Endothelial cell of umbilical vein (primary cell): ENCODE data around the gene CLIP2. TPM values are rescaled to one million over a fixed set of nuclear protein-coding genes. Genes with fewer than 3 reads are reported as not detected.

Source experiments
- BruUV-seq: library from RNA; stranded (reverse); fragments of 400-500 nt; replicated peaks from 2 replicates; lab custom pipeline; 2021; lab: Mats Ljungman, UMichigan
- CTCF ChIA-PET: fragments of 300-600, 350-600 bp; sonication (Branson Sonifier 250); formaldehyde crosslinking; loops from one replicate; lab custom pipeline; 2021; ENCODE audit warnings: antibody characterized with exemption, inconsistent platforms; lab: Charles Lee
- POLR2A ChIA-PET: fragments of 300-600, 350-600 bp; sonication (Branson Sonifier 250); formaldehyde crosslinking; loops from one replicate; lab custom pipeline; 2021; ENCODE audit warnings: antibody characterized with exemption, inconsistent platforms; lab: Charles Lee
- DNase-seq: peaks from one replicate; pipeline ENCODE4 v3.0.0-alpha.2; 2011; ENCODE audit warnings: low read depth, low spot score
- FAIRE-seq: peaks from 2 replicates; lab custom pipeline; 2011; peaks lifted over from hg19 to GRCh38; lab: Jason Lieb, UNC
- H2AFZ ChIP-seq: 2 replicates; pipeline ENCODE4 v1.6.0; 2012; ENCODE audit warnings: low read depth, low read length, control low read depth, inconsistent platforms
- H3K27ac ChIP-seq: 2 replicates; pipeline ENCODE4 v1.5.1; 2011; ENCODE audit warnings: low read depth, mild to moderate bottlenecking, control low read depth, low read length, moderate library complexity; ENCODE audit not compliant: insufficient read depth
- H3K27me3 ChIP-seq, 2 experiments: 2 replicates each; pipeline versions ENCODE4 v1.6.0 to v1.6.1; 2011; ENCODE audit warnings: low read length in 2 of 2, mixed read lengths in 1 of 2; ENCODE audit not compliant: control insufficient read depth in 2 of 2, insufficient read depth in 2 of 2
- H3K36me3 ChIP-seq, 2 experiments: 2 replicates in 1 of 2; 3 replicates in 1 of 2; pipeline ENCODE4 v1.5.1; 2011; ENCODE audit warnings: low read length in 2 of 2, mild to moderate bottlenecking in 1 of 2, moderate library complexity in 1 of 2; ENCODE audit not compliant: control insufficient read depth in 2 of 2, insufficient read depth in 2 of 2; ENCODE audit errors: extremely low read depth in 1 of 2
- H3K4me1 ChIP-seq: 3 replicates; pipeline ENCODE4 v1.5.1; 2011; ENCODE audit warnings: mild to moderate bottlenecking, low read length; ENCODE audit not compliant: control insufficient read depth, insufficient read depth; ENCODE audit errors: extremely low read depth
- H3K4me2 ChIP-seq: 2 replicates; pipeline ENCODE4 v1.6.1; 2011; ENCODE audit warnings: low read length, control low read depth, mixed read lengths; ENCODE audit not compliant: insufficient read depth
- H3K4me3 ChIP-seq, 3 experiments: fragments of 200-600 bp in 1 of 3; sonication (generic), shearing (Covaris generic) in 1 of 3; replicated peaks in 1 of 3; 2 replicates each; pipeline ENCODE4 v1.5.1; 2011 to 2016; ENCODE audit warnings: control low read depth in 3 of 3, low read length in 3 of 3, mild to moderate bottlenecking in 2 of 3, inconsistent platforms in 1 of 3, low read depth in 1 of 3, moderate library complexity in 1 of 3; ENCODE audit not compliant: insufficient read depth in 1 of 3
- H3K79me2 ChIP-seq: 2 replicates; pipeline ENCODE4 v1.6.0; 2012; ENCODE audit warnings: low read length, inconsistent platforms; ENCODE audit not compliant: control insufficient read depth, insufficient read depth
- H3K9ac ChIP-seq: replicated peaks from 2 replicates; pipeline ENCODE3; 2011; ENCODE audit warnings: low read length, control low read depth; ENCODE audit not compliant: insufficient read depth; ENCODE audit errors: extremely low read depth
- H3K9me1 ChIP-seq: replicated peaks from 3 replicates; pipeline ENCODE4 v1.6.0; 2011; ENCODE audit warnings: mild to moderate bottlenecking, low read length; ENCODE audit not compliant: control insufficient read depth, insufficient read depth; ENCODE audit errors: extremely low read depth
- H3K9me3 ChIP-seq: replicated peaks from 2 replicates; pipeline ENCODE4 v1.5.1; 2012; ENCODE audit warnings: low read length, inconsistent platforms; ENCODE audit not compliant: control insufficient read depth, insufficient read depth
- H4K20me1 ChIP-seq: replicated peaks from 2 replicates; pipeline ENCODE3; 2011; ENCODE audit warnings: mild to moderate bottlenecking, low read length; ENCODE audit not compliant: control insufficient read depth, insufficient read depth; ENCODE audit errors: extremely low read depth
- CTCF ChIP-seq, 2 donors: IDR thresholded peaks; 1 replicate in 1 of 2; 2 replicates in 1 of 2; pipeline ENCODE4 v1.5.1; 2011; ENCODE audit warnings: low read length in 2 of 2, mild to moderate bottlenecking in 2 of 2, moderate library complexity in 2 of 2, control low read depth in 1 of 2, inconsistent platforms in 1 of 2, low read depth in 1 of 2; ENCODE audit not compliant: insufficient read depth in 1 of 2; ENCODE audit errors: extremely low read depth in 1 of 2
- EZH2 ChIP-seq: IDR thresholded peaks from 2 replicates; pipeline ENCODE4 v1.6.1; 2012; ENCODE audit warnings: borderline replicate concordance, low read depth, mild to moderate bottlenecking, moderate library complexity, low read length, inconsistent platforms; ENCODE audit not compliant: severe bottlenecking
- FOS ChIP-seq: IDR thresholded peaks from 2 replicates; pipeline ENCODE4 v1.6.1; 2011; ENCODE audit warnings: mild to moderate bottlenecking, low read length, moderate library complexity, borderline replicate concordance; ENCODE audit not compliant: insufficient read depth
- GATA2 ChIP-seq: IDR thresholded peaks from 2 replicates; pipeline ENCODE4 v1.7.0; 2011; ENCODE audit warnings: low read depth, mild to moderate bottlenecking, moderate library complexity, mixed read lengths, low read length; ENCODE audit not compliant: insufficient read length, insufficient read depth
- JUN ChIP-seq: IDR thresholded peaks from 2 replicates; pipeline ENCODE4 v1.6.1; 2011; ENCODE audit warnings: borderline replicate concordance, low read depth; ENCODE audit not compliant: insufficient read length, insufficient read depth
- MAX ChIP-seq: IDR thresholded peaks from 2 replicates; pipeline ENCODE4 v1.6.1; 2011; ENCODE audit not compliant: insufficient read depth, insufficient read length
- MYC ChIP-seq: IDR thresholded peaks from one replicate; pipeline ENCODE4 v1.6.1; 2011; ENCODE audit warnings: mild to moderate bottlenecking, low read depth, low read length
- POLR2A ChIP-seq: IDR thresholded peaks from 2 replicates; pipeline ENCODE4 v1.6.1; 2012; ENCODE audit warnings: low read depth, mild to moderate bottlenecking, control low read depth, low read length
- POLR2AphosphoS5 ChIP-seq: IDR thresholded peaks from 2 replicates; pipeline ENCODE4 v1.6.1; 2012; ENCODE audit warnings: low read depth, mild to moderate bottlenecking, control low read depth, low read length, moderate library complexity; ENCODE audit not compliant: insufficient read depth
- dilution Hi-C: fragments of 300-500 bp; cut with MboI; formaldehyde crosslinking; loops from one replicate; pipeline ENCODE4 v1.15.0; 2019; ENCODE audit warnings: low sequenced_read_pairs; ENCODE audit not compliant: extremely low pct_ligation_motif_present
- intact Hi-C: fragments of 100-400 bp; cut with micrococcal nuclease; formaldehyde crosslinking; loops from one replicate; pipeline ENCODE4 v1.10.0; 2022
- polyA plus RNA-seq, 4 experiments: library from polyadenylated mRNA; depleted of rRNA in 3 of 4; stranded (reverse) in 3 of 4; unstranded in 1 of 4; fragments of >200 nt; gene quantifications; 2 replicates each; pipeline versions ENCODE4 v1.2.1 to v1.2.3, GENCODE V29; 2011 to 2012; ENCODE audit warnings: missing spikeins in 1 of 4
- total RNA-seq: library from RNA; stranded (reverse); gene quantifications from 2 replicates; pipeline ENCODE4 v1.2.3, GENCODE V29; 2021

The CLIP2 gene
- total and polyA plus RNA-seq, 2 donors (not counting 3 experiments of a cell fraction or from before 2014, with no cell fraction given): 8.3 to 37.1 TPM

- POLR2A ChIA-PET: no interaction called here
- TF ChIP-seq MAX (no peak), POLR2A (no peak)
- no TSS peak for BruUV-seq
- intact Hi-C loops (no loop called here), dilution Hi-C loops (no loop called here)
- Histone ChIP-seq H3K27ac (no peak overlapping the region), H3K79me2 (no peaks in the 10 kb centered on the region), H3K4me2 (no peak overlapping the region), H3K9me1 (no peaks in the 10 kb centered on the region), H3K9ac (no peak overlapping the region), H3K36me3 (peaks cover 0 to 2% of the 10 kb centered on the region in 2 experiments), H2AFZ (no peak overlapping the region), H3K4me1 (no peaks in the 10 kb centered on the region), H3K27me3 (no peaks in the 10 kb centered on the region), H3K9me3 (no peaks in the 10 kb centered on the region), H4K20me1 (no peaks in the 10 kb centered on the region), H3K4me3 (no peak overlapping the region)
- FAIRE-seq (no peak), DNase-seq (no peak)
- CTCF ChIA-PET: no interaction called here
Measured at GRCh38 chr7:74324531-74325209, 35.5 kb downstream of the CLIP2 start.

- Histone ChIP-seq H3K9ac (no peak overlapping the region), H3K27ac (no peak overlapping the region), H4K20me1 (no peaks in the 10 kb centered on the region), H3K4me3 (no peak overlapping the region), H3K4me1 (no peaks in the 10 kb centered on the region), H3K9me3 (no peaks in the 10 kb centered on the region), H3K4me2 (no peak overlapping the region), H3K9me1 (no peaks in the 10 kb centered on the region), H3K36me3 (peaks cover 0 to 2% of the 10 kb centered on the region in 2 experiments), H3K79me2 (no peaks in the 10 kb centered on the region), H2AFZ (no peak overlapping the region), H3K27me3 (no peaks in the 10 kb centered on the region)
- TF ChIP-seq POLR2AphosphoS5 (no peak), GATA2 (no peak), CTCF (IDR thresholded peaks at IDR 0.05; ENCODE audit: extremely low read depth in 1 of 2, insufficient read depth in 1 of 2, low read depth in 1 of 2, low read length in 2 of 2) (no peak), JUN (no peak), EZH2 (no peak), FOS (no peak), MYC (no peak), POLR2A (no peak)
- DNase-seq (no peak), FAIRE-seq (no peak)
- intact Hi-C loops (no loop called here), dilution Hi-C loops (no loop called here)
- CTCF ChIA-PET: no interaction called here
- POLR2A ChIA-PET: no interaction called here
- BruUV-seq: no TSS peak
Measured at GRCh38 chr7:74325210-74325565, 36.0 kb downstream of the CLIP2 start.
